Panc1 (cell line): Measurements from ENCODE around the gene ACER2. TPM values are rescaled to one million over a fixed set of nuclear protein-coding genes. Genes with fewer than 3 reads are reported as not detected.

Source experiments
- ATAC-seq: fragments of 200-7000 bp; cut with Tn5 transposase; 2 replicates; pipeline ENCODE4 v1.9.1; 2020; ENCODE audit warnings: mild to moderate bottlenecking, moderate library complexity
- BruUV-seq: library from RNA; stranded (reverse); fragments of 400-500 nt; replicated peaks from 2 replicates; lab custom pipeline; 2021; lab: Mats Ljungman, UMichigan
- CTCF ChIA-PET: fragments of 300-600 bp; sonication (Branson Sonifier 250); formaldehyde crosslinking; loops from one replicate; lab custom pipeline; 2022; ENCODE audit warnings: antibody characterized with exemption; lab: Charles Lee
- POLR2A ChIA-PET: fragments of 300-600 bp; sonication (Branson Sonifier 250); formaldehyde crosslinking; loops from one replicate; lab custom pipeline; 2022; ENCODE audit warnings: antibody characterized with exemption; lab: Charles Lee
- DNase-seq: peaks from one replicate; pipeline ENCODE4 v3.0.0-alpha.2; 2010; ENCODE audit warnings: low read depth, low spot score
- H3K27ac ChIP-seq: 2 replicates; pipeline ENCODE4 v1.5.1; 2011; ENCODE audit warnings: mild to moderate bottlenecking, low read length, inconsistent platforms
- H3K27me3 ChIP-seq: fragments of 200-500 bp; sonication (Bioruptor generic); 2 replicates; pipeline ENCODE4 v1.6.0; 2014; ENCODE audit warnings: low read length, inconsistent platforms; ENCODE audit not compliant: control insufficient read depth, insufficient read depth
- H3K36me3 ChIP-seq: fragments of 200-500 bp; sonication (Bioruptor generic); 2 replicates; pipeline ENCODE4 v1.5.1; 2014; ENCODE audit warnings: inconsistent platforms, mild to moderate bottlenecking, low read length, moderate library complexity; ENCODE audit not compliant: control insufficient read depth, insufficient read depth
- H3K4me1 ChIP-seq: 2 replicates; pipeline ENCODE4 v1.5.1; 2011; ENCODE audit warnings: inconsistent platforms, mild to moderate bottlenecking, low read length, moderate library complexity; ENCODE audit not compliant: control insufficient read depth, insufficient read depth
- H3K4me3 ChIP-seq, 2 experiments: 2 replicates each; pipeline ENCODE4 v1.5.1; 2011 to 2012; ENCODE audit warnings: low read depth in 2 of 2, low read length in 2 of 2, mild to moderate bottlenecking in 2 of 2, inconsistent platforms in 1 of 2, moderate library complexity in 1 of 2
- H3K9me3 ChIP-seq: fragments of 200-500 bp; sonication (Bioruptor generic); 2 replicates; pipeline ENCODE4 v1.5.1; 2014; ENCODE audit warnings: low read depth, mild to moderate bottlenecking, inconsistent platforms, low read length, moderate library complexity; ENCODE audit not compliant: control insufficient read depth, insufficient read depth
- POLR2AphosphoS5 ChIP-seq: IDR thresholded peaks from 2 replicates; pipeline ENCODE4 v1.6.1; 2012; ENCODE audit warnings: mild to moderate bottlenecking, low read depth, low read length, moderate library complexity
- SIN3A ChIP-seq: IDR thresholded peaks from 2 replicates; pipeline ENCODE4 v1.6.1; 2012; ENCODE audit warnings: low read depth, mild to moderate bottlenecking, low read length, moderate library complexity, borderline replicate concordance; ENCODE audit not compliant: insufficient read depth
- TCF7L2 ChIP-seq: IDR thresholded peaks from 2 replicates; pipeline ENCODE4 v1.6.1; 2011; ENCODE audit warnings: mild to moderate bottlenecking, low read depth, low read length, inconsistent platforms
- in situ Hi-C: cut with HindIII; loops from 2 replicates; pipeline ENCODE4 v1.10.0; 2016; ENCODE audit warnings: low sequenced_read_pairs, low pct_unique_long_range_greater_than_20kb
- intact Hi-C: fragments of 100-400 bp; cut with micrococcal nuclease; formaldehyde crosslinking; loops from one replicate; pipeline ENCODE4 v1.10.0; 2022; ENCODE audit not compliant: unreplicated experiment
- total RNA-seq: library from RNA; stranded (reverse); gene quantifications from one replicate; pipeline ENCODE4 v1.2.1, GENCODE V29; 2021; ENCODE audit not compliant: unreplicated experiment
- TF ChIP-seq, protein P1 (sequence below): fragments of 450-650 bp; IDR thresholded peaks from 2 replicates; pipeline ENCODE4 v1.5.1; 2017; ENCODE audit warnings: mild to moderate bottlenecking
- TF ChIP-seq, protein P2 (sequence below), 2 experiments: IDR thresholded peaks; 2 replicates each; pipeline ENCODE4 v1.6.1; 2011 to 2012; ENCODE audit warnings: low read depth in 2 of 2, control low read depth in 1 of 2, low read length in 1 of 2, mild to moderate bottlenecking in 1 of 2, moderate library complexity in 1 of 2; ENCODE audit not compliant: insufficient read depth in 1 of 2

ACER2 gene
- total RNA-seq, 1 experiment from 2014 or later, result 1.3 TPM

DNA sequence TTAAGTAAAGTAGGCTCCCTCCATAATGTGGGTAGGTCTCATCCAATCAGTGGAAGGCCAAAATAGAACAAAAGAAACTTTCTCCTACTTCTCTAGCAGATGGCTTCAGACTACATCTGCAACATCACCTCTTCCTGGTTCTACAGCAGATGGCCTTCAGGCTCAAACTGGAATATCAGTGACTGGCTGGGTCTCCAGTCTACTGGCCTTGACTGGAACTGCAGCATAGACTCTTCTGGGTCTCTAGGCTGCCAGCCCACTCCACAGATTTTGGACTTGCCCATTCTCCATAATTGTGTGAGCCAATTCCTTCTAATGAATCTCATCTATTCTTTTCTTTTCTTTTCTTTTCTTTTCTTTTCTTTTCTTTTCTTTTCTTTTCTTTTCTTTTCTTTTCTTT, 64.8 kb downstream of the ACER2 start:
- in situ Hi-C loops (no loop called here), intact Hi-C loops (no loop called here)
- Histone ChIP-seq H3K4me1 (no peaks in the 10 kb centered on the region), H3K27ac (no peak overlapping the region), H3K4me3 (no peak overlapping the region), H3K27me3 (no peaks in the 10 kb centered on the region), H3K9me3 (no peaks in the 10 kb centered on the region), H3K36me3 (no peaks in the 10 kb centered on the region)
- ChIA-PET CTCF (no interaction called here), POLR2A (no interaction called here)
- BruUV-seq, result no TSS peak
- DNase-seq, result no peak
- TF ChIP-seq, protein P1, sequence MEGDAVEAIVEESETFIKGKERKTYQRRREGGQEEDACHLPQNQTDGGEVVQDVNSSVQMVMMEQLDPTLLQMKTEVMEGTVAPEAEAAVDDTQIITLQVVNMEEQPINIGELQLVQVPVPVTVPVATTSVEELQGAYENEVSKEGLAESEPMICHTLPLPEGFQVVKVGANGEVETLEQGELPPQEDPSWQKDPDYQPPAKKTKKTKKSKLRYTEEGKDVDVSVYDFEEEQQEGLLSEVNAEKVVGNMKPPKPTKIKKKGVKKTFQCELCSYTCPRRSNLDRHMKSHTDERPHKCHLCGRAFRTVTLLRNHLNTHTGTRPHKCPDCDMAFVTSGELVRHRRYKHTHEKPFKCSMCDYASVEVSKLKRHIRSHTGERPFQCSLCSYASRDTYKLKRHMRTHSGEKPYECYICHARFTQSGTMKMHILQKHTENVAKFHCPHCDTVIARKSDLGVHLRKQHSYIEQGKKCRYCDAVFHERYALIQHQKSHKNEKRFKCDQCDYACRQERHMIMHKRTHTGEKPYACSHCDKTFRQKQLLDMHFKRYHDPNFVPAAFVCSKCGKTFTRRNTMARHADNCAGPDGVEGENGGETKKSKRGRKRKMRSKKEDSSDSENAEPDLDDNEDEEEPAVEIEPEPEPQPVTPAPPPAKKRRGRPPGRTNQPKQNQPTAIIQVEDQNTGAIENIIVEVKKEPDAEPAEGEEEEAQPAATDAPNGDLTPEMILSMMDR, result no peak
- TF ChIP-seq POLR2AphosphoS5, result no peak
- no peak for TF ChIP-seq SIN3A
- TF ChIP-seq, protein P2, sequence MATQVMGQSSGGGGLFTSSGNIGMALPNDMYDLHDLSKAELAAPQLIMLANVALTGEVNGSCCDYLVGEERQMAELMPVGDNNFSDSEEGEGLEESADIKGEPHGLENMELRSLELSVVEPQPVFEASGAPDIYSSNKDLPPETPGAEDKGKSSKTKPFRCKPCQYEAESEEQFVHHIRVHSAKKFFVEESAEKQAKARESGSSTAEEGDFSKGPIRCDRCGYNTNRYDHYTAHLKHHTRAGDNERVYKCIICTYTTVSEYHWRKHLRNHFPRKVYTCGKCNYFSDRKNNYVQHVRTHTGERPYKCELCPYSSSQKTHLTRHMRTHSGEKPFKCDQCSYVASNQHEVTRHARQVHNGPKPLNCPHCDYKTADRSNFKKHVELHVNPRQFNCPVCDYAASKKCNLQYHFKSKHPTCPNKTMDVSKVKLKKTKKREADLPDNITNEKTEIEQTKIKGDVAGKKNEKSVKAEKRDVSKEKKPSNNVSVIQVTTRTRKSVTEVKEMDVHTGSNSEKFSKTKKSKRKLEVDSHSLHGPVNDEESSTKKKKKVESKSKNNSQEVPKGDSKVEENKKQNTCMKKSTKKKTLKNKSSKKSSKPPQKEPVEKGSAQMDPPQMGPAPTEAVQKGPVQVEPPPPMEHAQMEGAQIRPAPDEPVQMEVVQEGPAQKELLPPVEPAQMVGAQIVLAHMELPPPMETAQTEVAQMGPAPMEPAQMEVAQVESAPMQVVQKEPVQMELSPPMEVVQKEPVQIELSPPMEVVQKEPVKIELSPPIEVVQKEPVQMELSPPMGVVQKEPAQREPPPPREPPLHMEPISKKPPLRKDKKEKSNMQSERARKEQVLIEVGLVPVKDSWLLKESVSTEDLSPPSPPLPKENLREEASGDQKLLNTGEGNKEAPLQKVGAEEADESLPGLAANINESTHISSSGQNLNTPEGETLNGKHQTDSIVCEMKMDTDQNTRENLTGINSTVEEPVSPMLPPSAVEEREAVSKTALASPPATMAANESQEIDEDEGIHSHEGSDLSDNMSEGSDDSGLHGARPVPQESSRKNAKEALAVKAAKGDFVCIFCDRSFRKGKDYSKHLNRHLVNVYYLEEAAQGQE (IDR thresholded peaks at IDR 0.05; ENCODE audit: insufficient read depth in 1 of 2, low read depth in 2 of 2, low read length in 1 of 2), result no peak
- no peak for ATAC-seq

DNA sequence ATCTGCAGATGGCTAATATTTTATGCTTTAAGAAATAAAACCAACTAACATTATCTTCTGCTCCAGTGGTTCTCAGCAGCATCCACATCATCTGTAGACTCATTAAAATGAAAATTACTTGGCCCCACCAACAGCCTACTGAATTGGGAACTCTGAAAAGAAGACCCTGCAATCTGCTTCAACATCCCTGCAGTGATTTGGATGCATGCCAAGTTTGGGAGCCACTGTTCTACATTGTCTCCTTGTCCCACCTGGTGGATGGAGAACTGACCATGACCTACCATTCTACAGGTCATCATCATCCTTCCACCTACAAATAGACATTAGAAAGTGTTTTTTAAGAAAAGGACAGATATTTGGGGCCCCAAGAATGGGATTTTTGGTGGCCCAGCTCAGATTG, 71.1 kb downstream of the ACER2 start:
- ATAC-seq (no peak), DNase-seq (no peak)
- no peaks in the 10 kb centered on the region for H3K9me3 ChIP-seq
- H3K27me3 ChIP-seq, result no peaks in the 10 kb centered on the region
- no peak overlapping the region for H3K27ac ChIP-seq
- no peaks in the 10 kb centered on the region for H3K4me1 ChIP-seq
- ChIA-PET POLR2A (no interaction called here), CTCF (no interaction called here)
- TF ChIP-seq TCF7L2 (no peak), POLR2AphosphoS5 (no peak), SIN3A (no peak)
- TF ChIP-seq, protein P2 (IDR thresholded peaks at IDR 0.05; ENCODE audit: insufficient read depth in 1 of 2, low read depth in 2 of 2, low read length in 1 of 2), result no peak
- TF ChIP-seq, protein P1, result no peak
- intact Hi-C loops, result no loop called here
- BruUV-seq, result no TSS peak
- in situ Hi-C loops, result no loop called here
- no peaks in the 10 kb centered on the region for H3K36me3 ChIP-seq
- H3K4me3 ChIP-seq, result no peak overlapping the region
